Measurements from ENCODE around the gene PLCG1.

GRCh38 chr20:41108531-41108930 lies 28.8 kb upstream of the PLCG1 start:
- TF ChIP-seq CTCF (IDR thresholded peaks at IDR 0.05 in 2 of 3, conservative IDR thresholded peaks at IDR 0.05 in 1 of 3; ENCODE audit: borderline replicate concordance in 1 of 3, insufficient read depth in 1 of 3, low read depth in 2 of 3, low read length in 2 of 3): no peak
- no peak for TF ChIP-seq EZH2 (IDR thresholded peaks at IDR 0.05)
- TF ChIP-seq POLR2A (IDR thresholded peaks at IDR 0.05; ENCODE audit: borderline replicate concordance, extremely low read depth, insufficient read depth, insufficient read length): no peak
- no peak for TF ChIP-seq YY1 (IDR thresholded peaks at IDR 0.05; ENCODE audit: extremely low read depth, insufficient replicate concordance, low read depth, low read length)
- TF ChIP-seq CEBPB (IDR thresholded peaks at IDR 0.05; ENCODE audit: low read depth): no peak
- TF ChIP-seq POLR2AphosphoS5 (IDR thresholded peaks at IDR 0.05; ENCODE audit: low read depth, low read length): no peak
- no peak for TF ChIP-seq MAX (IDR thresholded peaks at IDR 0.05)
- no peak for TF ChIP-seq RAD21 (IDR thresholded peaks at IDR 0.05; ENCODE audit: low read depth)
- no peak for TF ChIP-seq REST (IDR thresholded peaks at IDR 0.05; ENCODE audit: low read depth)
- no peak for TF ChIP-seq SRF (IDR thresholded peaks at IDR 0.05; ENCODE audit: low read depth)
- no peak for TF ChIP-seq FOSL1 (IDR thresholded peaks at IDR 0.05; ENCODE audit: low read depth)
